Measurements from ENCODE around the gene GBE1.
"Not testable (repeated sequence)": the region's sequence is repeated elsewhere in the genome, so short reads cannot be mapped to it uniquely, and the experiment has no call there.

Gene GBE1

GRCh38 chr3:81516042-81516441 lies 245.4 kb downstream of the GBE1 start:
- DNase-seq, result no peak

GRCh38 chr3:81513591-81513990 lies 247.9 kb downstream of the GBE1 start:
- DNase-seq, result no peak

GRCh38 chr3:81503026-81503425 lies 258.4 kb downstream of the GBE1 start:
- DNase-seq, result no peak

DNA sequence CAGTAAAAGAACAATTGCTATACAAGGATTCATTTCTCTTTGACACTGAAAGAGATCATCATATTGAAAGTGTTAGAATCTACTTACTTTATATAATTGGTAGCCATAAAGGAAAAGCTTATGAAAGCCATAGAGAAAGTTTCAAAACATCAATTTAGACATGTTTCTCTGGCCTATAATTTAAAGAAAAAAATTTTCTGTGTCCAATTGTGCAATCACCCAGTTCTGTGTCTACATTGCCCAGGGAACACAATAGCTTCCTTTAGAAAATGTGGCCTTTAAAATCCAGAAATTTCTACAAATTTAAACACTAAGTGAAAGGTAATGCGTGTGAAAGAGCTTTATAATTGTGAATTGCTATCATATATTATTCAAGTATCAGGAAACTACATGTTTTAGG lies 259.2 kb downstream of the GBE1 start:
- DNase-seq, result no peak

GRCh38 chr3:81500039-81500438 lies 261.4 kb downstream of the GBE1 start:
- DNase-seq, result no peak

DNA sequence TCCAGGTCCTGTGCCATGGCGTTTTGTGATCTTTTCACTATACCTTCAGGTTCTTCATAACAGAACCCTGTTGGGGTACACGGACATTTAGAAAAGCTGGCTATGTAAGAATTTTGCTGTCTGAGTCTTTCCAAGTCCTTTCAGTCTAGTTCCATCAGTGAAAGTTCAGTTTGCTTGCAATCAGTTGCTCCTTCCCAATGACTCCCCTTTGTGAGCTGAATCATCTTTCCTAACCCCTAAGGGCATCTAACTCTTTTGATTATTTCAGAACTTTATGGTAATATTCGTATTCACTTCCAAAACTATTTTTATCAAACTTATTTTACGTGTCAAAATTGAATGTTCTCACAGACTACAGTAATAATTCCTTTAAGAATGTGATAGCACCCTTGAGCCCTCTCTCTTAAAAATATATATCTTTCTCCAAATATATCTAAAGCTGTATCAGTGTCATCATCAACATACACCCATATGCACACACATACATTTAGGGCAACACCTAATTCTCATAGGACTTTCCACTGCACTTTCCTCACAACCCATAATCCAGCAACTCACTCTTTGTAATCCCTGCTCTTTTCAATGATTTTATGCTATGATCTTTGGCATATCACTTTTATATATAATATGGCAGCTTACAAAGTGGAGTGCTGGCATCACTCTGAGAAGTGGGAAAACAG lies 263.7 kb downstream of the GBE1 start:
- DNase-seq, result no peak

DNA sequence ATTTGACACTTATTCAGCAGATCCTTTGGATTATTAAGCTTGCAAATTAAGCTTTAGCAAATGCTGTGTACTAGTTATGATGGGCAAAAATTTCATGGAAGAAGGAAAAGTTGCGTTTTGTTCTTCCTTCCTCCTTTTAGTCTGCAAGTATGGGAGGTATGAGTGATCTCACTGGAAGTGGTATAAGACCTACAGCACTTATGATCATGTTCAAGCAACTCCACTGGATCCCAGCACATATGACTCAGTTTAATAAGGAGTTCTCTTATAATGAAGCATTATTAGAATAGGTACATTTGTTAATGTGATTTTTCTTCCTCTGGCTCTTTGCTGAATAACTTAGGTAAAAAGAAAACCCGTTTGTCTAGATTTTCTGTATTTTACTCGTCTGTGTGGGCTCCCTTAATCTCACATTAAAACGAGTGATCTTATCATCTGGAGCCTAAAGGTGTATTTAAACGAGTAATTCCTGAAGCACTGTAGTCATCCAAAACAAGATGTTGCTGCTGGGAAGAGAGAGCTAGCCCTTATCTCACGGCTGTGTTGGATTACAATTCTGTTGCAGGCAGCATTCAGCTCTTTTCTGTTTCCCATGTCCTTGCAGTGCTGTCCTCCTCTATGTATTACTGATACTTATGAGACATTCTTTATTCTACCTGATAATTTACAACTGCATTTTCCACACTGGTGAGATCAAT lies 264.9 kb downstream of the GBE1 start:
- DNase-seq, result no peak

GRCh38 chr3:81492471-81492870 lies 269.0 kb downstream of the GBE1 start:
- DNase-seq, result not testable (repeated sequence)

DNA sequence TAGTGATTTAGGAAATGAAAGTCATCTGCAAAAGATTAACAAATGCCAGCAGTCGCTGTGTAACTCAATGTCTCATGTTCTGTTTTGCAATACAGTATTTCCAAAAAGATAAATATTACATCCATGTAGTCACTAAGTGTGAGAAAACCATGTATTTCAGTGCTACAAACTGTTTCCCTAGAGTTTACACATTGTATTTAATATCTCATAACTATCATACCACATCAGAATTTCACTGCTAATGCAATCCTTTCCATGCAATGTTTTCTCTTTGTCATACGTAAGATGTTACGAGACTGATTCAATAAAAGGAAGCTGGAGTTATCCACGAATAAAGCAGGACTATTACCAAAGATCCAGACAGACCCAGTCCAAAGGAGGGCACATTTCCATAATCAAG lies 269.4 kb downstream of the GBE1 start:
- DNase-seq, result no peak

GRCh38 chr3:81490541-81491288 lies 270.7 kb downstream of the GBE1 start:
- DNase-seq, result peak; percentile 84

- DNase-seq, result no peak
These were observed 276.0 kb downstream of the GBE1 start for GRCh38 chr3:81485444-81485865.

DNA sequence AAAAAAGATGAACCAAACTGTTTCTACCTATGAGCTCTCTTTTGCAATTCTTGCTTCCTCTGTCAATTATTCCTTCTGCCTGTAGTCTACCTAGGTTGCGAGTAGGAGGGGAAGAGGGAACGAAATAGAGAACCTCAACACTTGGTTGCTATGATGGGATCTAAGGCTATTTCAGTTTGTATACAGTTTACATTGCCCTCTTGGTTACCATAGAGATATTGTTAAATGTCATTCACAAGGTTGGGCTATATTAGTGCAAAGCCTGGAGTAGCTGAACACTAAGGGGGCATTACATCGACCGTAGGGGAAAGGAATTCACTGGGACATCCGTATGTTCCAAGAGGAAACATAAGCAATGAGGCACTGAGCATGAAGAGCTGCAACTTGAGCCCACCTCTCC lies 276.9 kb downstream of the GBE1 start:
- DNase-seq, result no peak

- DNase-seq, result no peak
These were observed 278.4 kb downstream of the GBE1 start for GRCh38 chr3:81483046-81483445.

- no peak for DNase-seq
These were observed 283.7 kb downstream of the GBE1 start for GRCh38 chr3:81477740-81478139.

GRCh38 chr3:81476692-81477091 lies 284.8 kb downstream of the GBE1 start:
- no peak for DNase-seq

DNA sequence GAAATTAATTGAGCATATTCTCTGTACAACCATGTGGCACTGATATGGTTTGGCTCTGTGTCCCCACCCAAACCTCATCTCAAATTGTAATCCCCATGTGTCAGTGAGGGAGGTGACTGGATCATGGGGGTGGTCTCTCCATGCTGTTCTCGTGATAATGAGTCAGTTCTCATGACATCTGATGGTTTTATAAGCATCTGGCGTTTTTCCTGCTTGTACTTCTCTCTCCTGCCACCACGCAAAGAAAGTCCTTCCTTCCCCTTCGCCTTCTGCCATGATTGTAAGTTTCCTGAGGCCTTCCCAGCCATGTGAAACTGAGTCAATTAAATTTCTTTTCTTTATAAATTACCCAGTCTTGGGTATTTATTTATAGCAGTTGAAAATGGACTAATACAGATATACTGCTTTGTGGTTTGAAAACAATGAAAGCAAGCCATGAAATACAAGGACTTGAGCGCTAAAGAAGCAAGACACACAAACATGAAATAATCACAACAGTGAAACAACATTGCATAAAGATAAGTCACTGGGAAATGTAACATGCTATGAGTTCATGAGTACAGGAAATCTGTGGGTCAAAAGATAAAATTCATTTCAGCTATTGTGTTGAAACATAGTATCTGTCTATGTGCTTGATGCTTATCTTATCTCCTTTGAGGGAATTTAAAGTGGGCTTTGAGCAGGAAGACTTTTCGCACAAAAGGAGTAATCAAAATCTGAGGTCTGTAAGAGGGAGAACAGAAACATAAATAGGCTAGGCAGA lies 288.7 kb downstream of the GBE1 start:
- DNase-seq, result no peak

- DNase-seq, result no peak
These were observed 290.7 kb downstream of the GBE1 start for GRCh38 chr3:81470524-81471278.

DNA sequence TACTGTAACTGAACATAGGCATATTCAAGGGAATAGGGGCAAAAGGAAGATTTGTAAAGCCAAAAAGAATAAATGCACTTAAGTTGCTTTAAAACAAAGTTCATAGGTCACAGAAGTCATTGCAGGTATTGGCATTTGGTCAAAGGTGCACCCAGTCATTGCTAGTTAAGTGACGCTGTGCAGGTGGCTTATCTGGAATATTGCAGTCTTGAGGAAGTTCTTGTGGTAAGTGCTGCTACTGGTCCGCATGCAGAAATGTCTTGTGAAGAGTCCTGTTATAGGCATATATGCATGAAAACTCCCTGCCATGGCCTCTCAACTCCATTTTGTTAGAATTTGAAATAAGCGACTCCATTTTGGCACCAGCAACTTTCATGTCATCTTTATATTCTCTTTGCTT lies 293.1 kb downstream of the GBE1 start:
- no peak for DNase-seq

DNA sequence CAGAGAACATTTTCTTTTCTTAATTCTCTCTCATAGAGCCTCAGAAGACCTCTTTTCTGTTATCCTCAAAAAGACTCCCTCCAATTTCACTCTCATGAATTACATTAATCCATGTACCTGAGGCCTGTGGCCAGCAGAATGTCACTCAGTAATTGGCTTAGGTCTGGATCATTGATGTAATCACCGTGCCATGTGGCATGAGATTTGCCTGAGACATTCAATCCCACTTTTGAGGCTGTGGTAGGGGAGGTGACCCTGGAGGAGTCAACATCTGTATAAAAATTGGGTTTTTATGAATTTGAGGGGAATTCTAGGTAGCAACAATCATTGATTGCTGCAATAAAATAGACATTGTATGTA lies 295.3 kb downstream of the GBE1 start:
- no peak for DNase-seq

- DNase-seq, result no peak
These were observed 295.8 kb downstream of the GBE1 start for GRCh38 chr3:81465510-81466200.

GRCh38 chr3:81463781-81464180 lies 297.7 kb downstream of the GBE1 start:
- no peak for DNase-seq

DNA sequence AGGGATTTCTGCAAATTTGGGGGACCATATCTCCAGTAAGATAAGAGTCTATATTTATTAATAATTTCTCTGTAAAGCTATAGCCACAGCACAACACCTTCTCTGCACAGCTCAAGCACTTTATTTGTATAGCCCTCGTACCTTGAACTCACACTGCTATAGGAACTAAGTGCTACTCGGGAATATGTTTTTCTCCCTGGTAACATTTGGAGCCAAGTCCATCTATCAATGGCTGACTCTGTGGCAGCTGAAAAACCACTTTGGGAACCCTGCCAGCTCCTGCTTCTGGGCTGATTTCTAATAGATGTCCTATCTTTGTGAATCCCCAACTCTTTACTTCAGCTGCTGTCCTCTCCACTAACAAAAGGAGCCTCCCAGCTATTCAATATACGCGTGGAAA lies 298.5 kb downstream of the GBE1 start:
- DNase-seq, result no peak

All from stimulated activated CD4-positive, alpha-beta T cell treated with anti-CD3 and anti-CD28 coated beads, Interleukin-15, amount 100 ng/mL, for 24 hours (primary cell).